Vagina (tissue), 2 donors: ENCODE measurements around the gene LGALS7B. TPM values are rescaled to one million over a fixed set of nuclear protein-coding genes. Genes with fewer than 3 reads are reported as not detected.
"Not testable (repeated sequence)": the region's sequence is repeated elsewhere in the genome, so short reads cannot be mapped to it uniquely, and the experiment has no call there.

Source experiments
- DNase-seq, 2 donors: peaks; one replicate each; pipeline ENCODE4 v3.0.0-alpha.2; 2017; ENCODE audit errors: extremely low spot score in 2 of 2
- H3K27ac ChIP-seq: fragments of 200-600 bp; sonication (generic); one replicate; pipeline ENCODE4 v1.5.1; 2019
- H3K27me3 ChIP-seq: fragments of 200-600 bp; sonication (generic); one replicate; pipeline ENCODE4 v1.5.1; 2019
- H3K36me3 ChIP-seq, 2 donors: fragments of 200-600 bp; sonication (generic); one replicate each; pipeline ENCODE4 v1.5.1; 2017 to 2019
- H3K4me1 ChIP-seq: fragments of 200-600 bp; sonication (generic); one replicate; pipeline ENCODE4 v1.5.1; 2019
- H3K4me3 ChIP-seq, 2 donors: fragments of 200-600 bp; sonication (generic); 1 replicate in 1 of 2; 2 replicates in 1 of 2; pipeline ENCODE4 v1.5.1; 2016 to 2019
- H3K9me3 ChIP-seq: fragments of 200-600 bp; sonication (generic); one replicate; pipeline ENCODE4 v1.5.1; 2019
- CTCF ChIP-seq, 3 experiments: fragments of 450-650 bp in 2 of 3; fragments of 200-600 bp in 1 of 3; sonication (generic) in 1 of 3; IDR thresholded peaks; one replicate each; pipeline ENCODE4 v1.5.1; 2017 to 2019; ENCODE audit warnings: antibody characterized with exemption in 3 of 3, mild to moderate bottlenecking in 2 of 3, moderate library complexity in 2 of 3
- POLR2A ChIP-seq, 2 donors: fragments of 450-650 bp; IDR thresholded peaks; one replicate each; pipeline ENCODE4 v1.6.1; 2017; ENCODE audit warnings: antibody characterized with exemption in 2 of 2, mild to moderate bottlenecking in 2 of 2, moderate library complexity in 2 of 2
- POLR2AphosphoS5 ChIP-seq, 2 donors: sonication (generic); formaldehyde crosslinking; IDR thresholded peaks; one replicate each; pipeline ENCODE4 v1.9.0; 2017; ENCODE audit warnings: antibody characterized with exemption in 2 of 2, mild to moderate bottlenecking in 2 of 2, low read depth in 1 of 2; ENCODE audit not compliant: insufficient read depth in 1 of 2
- intact Hi-C: fragments of 100-400 bp; cut with DNase I; formaldehyde crosslinking; loops from one replicate; pipeline ENCODE4 v1.15.1; 2023
- total RNA-seq: library from RNA; depleted of rRNA; stranded (reverse); fragments of >200 nt; gene quantifications from one replicate; pipeline ENCODE4 v1.2.3, GENCODE V29; 2016

Gene LGALS7B
- total RNA-seq, 1 donor from 2014 or later = 760 TPM

- Histone ChIP-seq H3K9me3 (no peaks in the 10 kb centered on the region), H3K4me3 (no peak overlapping the region), H3K36me3 (no peaks in the 10 kb centered on the region), H3K27ac (no peak overlapping the region), H3K4me1 (no peaks in the 10 kb centered on the region), H3K27me3 (no peaks in the 10 kb centered on the region)
- intact Hi-C loops = no loop called here
- DNase-seq = no peak
- no peak for TF ChIP-seq POLR2AphosphoS5 (IDR thresholded peaks at IDR 0.05; ENCODE audit: insufficient read depth in 1 of 2, low read depth in 1 of 2)
- TF ChIP-seq CTCF (IDR thresholded peaks at IDR 0.05) = no peak
- no peak for TF ChIP-seq POLR2A (IDR thresholded peaks at IDR 0.05)
Measured at GRCh38 chr19:38745316-38745715, 43.7 kb upstream of the LGALS7B start.

GRCh38 chr19:38753783-38754182 is 35.2 kb upstream of the LGALS7B start:
- H3K27ac ChIP-seq, intact Hi-C loops, H3K36me3 ChIP-seq, H3K27me3 ChIP-seq, H3K9me3 ChIP-seq, H3K4me1 ChIP-seq, DNase-seq, H3K4me3 ChIP-seq: not testable (repeated sequence)

- intact Hi-C loops, H3K4me3 ChIP-seq, H3K27ac ChIP-seq, H3K4me1 ChIP-seq, H3K36me3 ChIP-seq, DNase-seq, H3K27me3 ChIP-seq, H3K9me3 ChIP-seq: not testable (repeated sequence)
Measured at GRCh38 chr19:38754196-38754595, 34.8 kb upstream of the LGALS7B start.

GRCh38 chr19:38759590-38760003 is 29.4 kb upstream of the LGALS7B start:
- H3K9me3 ChIP-seq = no peaks in the 10 kb centered on the region
- DNase-seq = no peak
- TF ChIP-seq POLR2A (IDR thresholded peaks at IDR 0.05) (no peak), POLR2AphosphoS5 (IDR thresholded peaks at IDR 0.05; ENCODE audit: insufficient read depth in 1 of 2, low read depth in 1 of 2) (no peak), CTCF (IDR thresholded peaks at IDR 0.05) (no peak)
- no peaks in the 10 kb centered on the region for H3K27me3 ChIP-seq
- intact Hi-C loops = no loop called here
- no peaks in the 10 kb centered on the region for H3K36me3 ChIP-seq
- H3K4me1 ChIP-seq = no peaks in the 10 kb centered on the region
- no peak overlapping the region for H3K27ac ChIP-seq
- no peak overlapping the region for H3K4me3 ChIP-seq

- H3K27me3 ChIP-seq, DNase-seq, intact Hi-C loops, H3K4me1 ChIP-seq, H3K9me3 ChIP-seq, H3K36me3 ChIP-seq, H3K4me3 ChIP-seq, H3K27ac ChIP-seq: not testable (repeated sequence)
Measured at GRCh38 chr19:38760805-38761517, 28.0 kb upstream of the LGALS7B start.

GRCh38 chr19:38761884-38762389 is 27.1 kb upstream of the LGALS7B start:
- DNase-seq, H3K36me3 ChIP-seq, H3K4me1 ChIP-seq, H3K9me3 ChIP-seq, H3K27ac ChIP-seq, intact Hi-C loops, H3K27me3 ChIP-seq, H3K4me3 ChIP-seq: not testable (repeated sequence)

- no peak for DNase-seq
- no peaks in the 10 kb centered on the region for H3K27me3 ChIP-seq
- no peaks in the 10 kb centered on the region for H3K36me3 ChIP-seq
- intact Hi-C loops = no loop called here
- H3K4me1 ChIP-seq = no peaks in the 10 kb centered on the region
- H3K4me3 ChIP-seq = no peak overlapping the region
- no peak for TF ChIP-seq POLR2AphosphoS5 (IDR thresholded peaks at IDR 0.05; ENCODE audit: insufficient read depth in 1 of 2, low read depth in 1 of 2)
- TF ChIP-seq POLR2A (IDR thresholded peaks at IDR 0.05) = no peak
- TF ChIP-seq CTCF (IDR thresholded peaks at IDR 0.05) = no peak
- H3K27ac ChIP-seq = no peak overlapping the region
- H3K9me3 ChIP-seq = no peaks in the 10 kb centered on the region
Measured at GRCh38 chr19:38763795-38764220, 25.2 kb upstream of the LGALS7B start.
